Right lobe of liver (tissue), 6 donors: ENCODE measurements around the gene FUCA2. TPM values are rescaled to one million over a fixed set of nuclear protein-coding genes. Genes with fewer than 3 reads are reported as not detected.

Source experiments
- ATAC-seq, 4 donors: fragments of 200-7000 bp; cut with Tn5 transposase; one replicate each; pipeline ENCODE4 v1.9.1; 2020; ENCODE audit warnings: mild to moderate bottlenecking in 4 of 4, moderate library complexity in 4 of 4
- DNase-seq, 3 donors: peaks; one replicate each; pipeline ENCODE4 v3.0.0-alpha.2; 2020
- H3K27ac ChIP-seq, 3 donors: fragments of 200-600 bp; one replicate each; pipeline ENCODE4 v1.8.0; 2022
- H3K27me3 ChIP-seq, 2 donors: fragments of 200-600 bp; one replicate each; pipeline ENCODE4 v1.8.0; 2022
- H3K36me3 ChIP-seq, 4 donors: fragments of 200-600 bp; sonication (generic) in 1 of 4; one replicate each; pipeline versions ENCODE4 v1.5.1 to v1.8.0; 2017 to 2022; ENCODE audit warnings: control low read depth in 1 of 4
- H3K4me1 ChIP-seq, 4 donors: fragments of 200-600 bp; sonication (generic) in 1 of 4; one replicate each; pipeline versions ENCODE4 v1.5.1 to v1.8.0; 2017 to 2022; ENCODE audit warnings: control low read depth in 1 of 4
- H3K4me3 ChIP-seq, 3 donors: fragments of 200-600 bp; one replicate each; pipeline ENCODE4 v1.8.0; 2022
- H3K9me3 ChIP-seq, 4 donors: fragments of 200-600 bp; sonication (generic) in 1 of 4; one replicate each; pipeline versions ENCODE4 v1.5.1 to v1.8.0; 2017 to 2022; ENCODE audit warnings: control low read depth in 1 of 4
- CTCF ChIP-seq, 4 donors: fragments of 200-600 bp in 3 of 4; fragments of 450-650 bp in 1 of 4; IDR thresholded peaks; one replicate each; pipeline versions ENCODE4 v1.5.1 to v1.8.0; 2016 to 2022; ENCODE audit warnings: antibody characterized with exemption in 4 of 4, mild to moderate bottlenecking in 2 of 4
- POLR2A ChIP-seq: fragments of 450-650 bp; IDR thresholded peaks from one replicate; pipeline ENCODE4 v1.6.1; 2017; ENCODE audit warnings: antibody characterized with exemption, mild to moderate bottlenecking
- WGBS: methylation state at CpG from one replicate; pipeline ENCODE4 v1.1.6; 2018; ENCODE audit warnings: low coverage, low lambda C conversion rate; ENCODE audit not compliant: insufficient coverage; ENCODE audit errors: missing lambda C conversion rate; 5-methylcytosine and 5-hydroxymethylcytosine counted together
- intact Hi-C, 2 donors: fragments of 100-400 bp; cut with DNase I; formaldehyde crosslinking; loops; one replicate each; pipeline versions ENCODE4 v1.11.2 to v1.14.1; 2022
- total RNA-seq, 6 experiments: library from RNA; depleted of rRNA in 2 of 6; stranded (reverse); fragments of >200 nt in 2 of 6; fragmentation: NEBNext Ultra II Directional in 3 of 6; extraction: Animal tissue kit (Norgen Biotek cat#: 25700) in 3 of 6; gene quantifications; one replicate each; pipeline versions ENCODE4 v1.1.0 to v1.2.4, GENCODE V29; 2016 to 2023
- donor health status: DM: no; HTN: yes; CAD: no.
- donor health status: DM: no; HTN: no; CAD: no.
- donor health status: DM: no; HTN: no; CAD: no.
- donor health status: DM: no; HTN: yes; CAD: no.
- donor health status: DM: no; HTN: yes; CAD: no.

Gene FUCA2
- total RNA-seq, 6 experiments from 2014 or later, result 28.6 to 58.7 (median 35.1) TPM

DNA sequence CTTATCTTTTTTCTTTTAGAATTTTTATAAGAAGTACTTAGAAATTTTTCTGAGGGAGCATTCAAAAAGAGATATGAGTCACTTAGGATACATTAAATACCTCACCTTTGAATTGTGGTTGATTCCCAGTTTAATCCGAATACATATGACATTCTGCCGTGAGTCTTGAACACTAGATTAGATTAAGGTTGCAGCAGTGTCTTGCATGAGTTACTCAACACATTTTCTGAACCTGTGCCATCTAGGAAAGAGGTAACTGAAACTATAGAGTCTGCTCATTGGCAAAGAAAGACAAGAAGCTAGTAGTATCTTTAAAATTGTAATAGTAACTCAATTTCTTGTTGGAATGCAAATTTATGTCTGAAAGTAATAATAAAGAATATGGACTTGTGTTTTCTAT, 46.0 kb downstream of the FUCA2 start:
- WGBS, result 78% methylated on average over 2 of the region's 2 CpGs
- H3K4me3 ChIP-seq, result no peak overlapping the region

DNA sequence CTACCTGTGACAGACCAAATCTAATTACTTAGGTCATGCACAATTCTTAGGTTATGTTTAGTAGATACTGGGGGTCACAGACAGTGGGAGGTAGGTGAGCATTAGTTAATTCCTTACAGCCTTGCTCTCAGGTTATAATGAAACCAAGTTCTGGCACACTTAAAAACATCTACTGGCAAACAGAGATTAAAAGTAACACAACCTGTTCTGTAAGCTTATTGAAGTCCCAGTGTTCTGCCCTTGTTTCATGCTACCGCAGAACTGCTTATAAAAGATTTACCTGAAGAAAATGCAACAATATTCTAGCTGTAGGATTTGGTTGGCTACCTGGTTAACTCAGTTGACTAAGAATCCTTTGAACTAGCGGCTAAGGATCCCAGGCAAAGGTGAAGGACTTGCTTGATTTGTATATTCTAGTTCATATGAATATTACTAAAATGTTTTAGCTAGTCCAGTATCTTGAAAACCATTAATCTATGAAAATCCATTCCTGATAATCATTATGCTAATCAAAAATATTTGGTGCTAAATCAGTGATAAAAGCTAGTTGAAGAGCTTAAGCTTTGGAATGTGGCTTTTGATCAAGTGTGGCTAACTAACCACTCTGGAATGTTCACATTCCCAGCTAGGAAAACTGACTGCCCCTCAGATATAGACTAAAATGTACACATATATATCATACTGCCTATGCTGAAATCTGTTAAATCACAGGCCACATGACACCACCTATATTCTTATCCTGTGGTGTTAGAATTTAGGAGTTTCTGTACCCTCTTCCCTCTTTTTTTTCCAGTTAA, 53.8 kb downstream of the FUCA2 start:
- WGBS, result 95% methylated on average over 2 of the region's 2 CpGs
- DNase-seq (no peak), ATAC-seq (no peak)
- no peaks in the 10 kb centered on the region for H3K36me3 ChIP-seq
- H3K4me1 ChIP-seq, result no peaks in the 10 kb centered on the region
- no peak overlapping the region for H3K27ac ChIP-seq
- H3K9me3 ChIP-seq, result no peaks in the 10 kb centered on the region
- no peak overlapping the region for H3K4me3 ChIP-seq
- no peak for TF ChIP-seq POLR2A
- TF ChIP-seq CTCF (IDR thresholded peaks at IDR 0.05), result no peak
- no peaks in the 10 kb centered on the region for H3K27me3 ChIP-seq
- intact Hi-C loops, result no loop called here

More for the DNA sequence above, 46.0 kb downstream of the FUCA2 start:
- ATAC-seq (no peak), DNase-seq (no peak)
- H3K4me1 ChIP-seq, result no peaks in the 10 kb centered on the region
- H3K9me3 ChIP-seq, result no peaks in the 10 kb centered on the region
- no peak overlapping the region for H3K27ac ChIP-seq
- H3K27me3 ChIP-seq, result no peaks in the 10 kb centered on the region
- TF ChIP-seq CTCF (IDR thresholded peaks at IDR 0.05) (no peak), POLR2A (no peak)
- intact Hi-C loops, result no loop called here
- no peaks in the 10 kb centered on the region for H3K36me3 ChIP-seq

DNA sequence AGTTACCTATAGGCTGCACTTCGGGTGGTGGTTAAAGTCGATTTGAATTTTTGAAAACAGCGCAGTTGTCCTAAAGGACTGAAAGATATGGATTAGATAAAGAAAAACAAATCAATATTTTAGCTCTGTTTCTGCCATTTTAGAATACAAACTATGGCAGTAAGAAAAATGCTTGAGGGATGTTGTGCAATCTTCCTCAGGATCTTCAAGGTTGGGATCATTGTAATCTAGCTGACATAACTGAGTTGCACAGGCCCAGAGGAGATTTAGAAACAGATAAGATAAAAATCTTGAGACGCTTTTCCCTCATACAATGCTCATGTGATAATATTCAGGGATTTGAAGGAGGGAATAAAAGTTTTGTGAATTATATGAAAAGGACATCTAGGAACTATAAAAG, 60.0 kb downstream of the FUCA2 start:
- H3K9me3 ChIP-seq, result no peaks in the 10 kb centered on the region
- peak overlapping the region; percentile 63 to 71 (median 67) for H3K4me3 ChIP-seq
- H3K27me3 ChIP-seq, result no peaks in the 10 kb centered on the region
- H3K36me3 ChIP-seq, result no peaks in the 10 kb centered on the region
- H3K27ac ChIP-seq, result peak overlapping the region; percentile 33 to 55 (median 48)
- TF ChIP-seq CTCF (IDR thresholded peaks at IDR 0.05) (no peak), POLR2A (no peak)
- ATAC-seq (no peak), DNase-seq (no peak)
- intact Hi-C loops, result no loop called here
- WGBS, result 14% methylated on average over 4 of the region's 4 CpGs
- H3K4me1 ChIP-seq, result peaks cover 0 to 19% (median 2%) of the 10 kb centered on the region in 4 donors

GRCh38 chr6:143450453-143451371, 60.8 kb downstream of the FUCA2 start, which contains the start of the genes ADAT2 and PEX3:
Gene ADAT2, minus strand, starts transcription at chr6:143450695. Its CDS starts 37 bp downstream, at chr6:143450658.
Gene PEX3, plus strand, starts transcription at chr6:143450805. Its CDS starts 238 bp downstream, at chr6:143451043.
- TF ChIP-seq POLR2A, result peak; percentile 72
- TF ChIP-seq CTCF (IDR thresholded peaks at IDR 0.05), result no peak
- Histone ChIP-seq H3K27me3 (no peaks in the 10 kb centered on the region), H3K27ac (peak within 1 kb of the TSS; percentile 49 to 55 (median 52)), H3K4me1 (peaks cover 0 to 19% (median 2%) of the 10 kb centered on the region in 4 donors), H3K4me3 (peak within 1 kb of the TSS; percentile 63 to 71 (median 67)), H3K9me3 (no peaks in the 10 kb centered on the region), H3K36me3 (no peaks in the 10 kb centered on the region)
- DNase-seq (peak; percentile 94 to 95 (median 95)), ATAC-seq (peak; percentile 97 to 99 (median 98))
- 0% methylated on average over 28 of the region's 56 CpGs for WGBS
- intact Hi-C loops, result no loop called here
